ENCODE results near the gene SH2D2A. TPM values are rescaled to one million over a fixed set of nuclear protein-coding genes. Genes with fewer than 3 reads are reported as not detected.

Gene SH2D2A
- total and polyA plus RNA-seq, 9 donors = 0.19 to 2.8 (median 0.77) TPM

- intact Hi-C loops (cut with DNase I) = no loop called here
- Histone ChIP-seq H3K27ac (no peak overlapping the region), H3K9me3 (no peaks in the 10 kb centered on the region), H3K27me3 (no peaks in the 10 kb centered on the region), H3K4me1 (ENCODE audit: insufficient read depth) (peaks cover 4% of the 10 kb centered on the region), H3K36me3 (no peaks in the 10 kb centered on the region), H3K4me3 (no peak overlapping the region)
- TF ChIP-seq CTCF (IDR thresholded peaks at IDR 0.05) = no peak
- no peak for TF ChIP-seq POLR2A (IDR thresholded peaks at IDR 0.05)
- no peak for TF ChIP-seq EP300 (IDR thresholded peaks at IDR 0.05)
- peak in 1 of 5 donors; percentile 39 for DNase-seq
Observed at GRCh38 chr1:156781585-156782186, 35.0 kb downstream of the SH2D2A start.

- Histone ChIP-seq H3K27ac (no peak overlapping the region), H3K4me3 (no peak overlapping the region), H3K27me3 (no peaks in the 10 kb centered on the region), H3K36me3 (no peaks in the 10 kb centered on the region), H3K4me1 (ENCODE audit: insufficient read depth) (peaks cover 11% of the 10 kb centered on the region), H3K9me3 (no peaks in the 10 kb centered on the region)
- intact Hi-C loops (cut with DNase I) = loop anchor here in 2 of 4 donors (5.0 to 10.0 kb wide), 2 partner anchors 107 to 370 kb away; no protein-coding TSS in a partner anchor
- no peak for DNase-seq
- TF ChIP-seq CTCF (IDR thresholded peaks at IDR 0.05) (no peak), EP300 (IDR thresholded peaks at IDR 0.05) (no peak), POLR2A (IDR thresholded peaks at IDR 0.05) (no peak)
- 35 to 45% (median 39%) methylated on average over 1 of the region's 1 CpG for WGBS, 3 donors
Observed at GRCh38 chr1:156777573-156777972, 39.1 kb downstream of the SH2D2A start.

- no peak overlapping the region for H3K27ac ChIP-seq
- H3K36me3 ChIP-seq = no peaks in the 10 kb centered on the region
- no peak for DNase-seq
- intact Hi-C loops (cut with DNase I) = loop anchor here in 2 of 4 donors (5.0 to 10.0 kb wide), 2 partner anchors 108 to 370 kb away; no protein-coding TSS in a partner anchor
- no peak overlapping the region for H3K4me3 ChIP-seq
- TF ChIP-seq CTCF (IDR thresholded peaks at IDR 0.05) (no peak), EP300 (IDR thresholded peaks at IDR 0.05) (no peak), POLR2A (IDR thresholded peaks at IDR 0.05) (no peak)
- WGBS, 3 donors = 59 to 62% (median 62%) methylated on average over 4 of the region's 4 CpGs
- H3K4me1 ChIP-seq (ENCODE audit: insufficient read depth) = peaks cover 11% of the 10 kb centered on the region
- H3K9me3 ChIP-seq = no peaks in the 10 kb centered on the region
- H3K27me3 ChIP-seq = no peaks in the 10 kb centered on the region
Observed at GRCh38 chr1:156776942-156777341, 39.7 kb downstream of the SH2D2A start.

- intact Hi-C loops (cut with DNase I) = loop anchor here in 2 of 4 donors (5.0 to 10.0 kb wide), 2 partner anchors 109 to 372 kb away; no protein-coding TSS in a partner anchor
- no peak overlapping the region for H3K27ac ChIP-seq
- H3K4me3 ChIP-seq = no peak overlapping the region
- H3K9me3 ChIP-seq = no peaks in the 10 kb centered on the region
- H3K27me3 ChIP-seq = no peaks in the 10 kb centered on the region
- TF ChIP-seq CTCF (IDR thresholded peaks at IDR 0.05) = no peak
- no peak for TF ChIP-seq POLR2A (IDR thresholded peaks at IDR 0.05)
- no peak for TF ChIP-seq EP300 (IDR thresholded peaks at IDR 0.05)
- WGBS, 3 donors = 80 to 86% (median 81%) methylated on average over 5 of the region's 5 CpGs
- DNase-seq = no peak
- no peaks in the 10 kb centered on the region for H3K36me3 ChIP-seq
- H3K4me1 ChIP-seq (ENCODE audit: insufficient read depth) = peaks cover 10% of the 10 kb centered on the region
Observed at GRCh38 chr1:156775799-156776198, 40.8 kb downstream of the SH2D2A start.
